Measurements from ENCODE around the gene AOPEP.

Gene AOPEP

GRCh38 chr9:95090023-95090791 lies 363.7 kb downstream of the AOPEP start:
- no peak for DNase-seq

DNA sequence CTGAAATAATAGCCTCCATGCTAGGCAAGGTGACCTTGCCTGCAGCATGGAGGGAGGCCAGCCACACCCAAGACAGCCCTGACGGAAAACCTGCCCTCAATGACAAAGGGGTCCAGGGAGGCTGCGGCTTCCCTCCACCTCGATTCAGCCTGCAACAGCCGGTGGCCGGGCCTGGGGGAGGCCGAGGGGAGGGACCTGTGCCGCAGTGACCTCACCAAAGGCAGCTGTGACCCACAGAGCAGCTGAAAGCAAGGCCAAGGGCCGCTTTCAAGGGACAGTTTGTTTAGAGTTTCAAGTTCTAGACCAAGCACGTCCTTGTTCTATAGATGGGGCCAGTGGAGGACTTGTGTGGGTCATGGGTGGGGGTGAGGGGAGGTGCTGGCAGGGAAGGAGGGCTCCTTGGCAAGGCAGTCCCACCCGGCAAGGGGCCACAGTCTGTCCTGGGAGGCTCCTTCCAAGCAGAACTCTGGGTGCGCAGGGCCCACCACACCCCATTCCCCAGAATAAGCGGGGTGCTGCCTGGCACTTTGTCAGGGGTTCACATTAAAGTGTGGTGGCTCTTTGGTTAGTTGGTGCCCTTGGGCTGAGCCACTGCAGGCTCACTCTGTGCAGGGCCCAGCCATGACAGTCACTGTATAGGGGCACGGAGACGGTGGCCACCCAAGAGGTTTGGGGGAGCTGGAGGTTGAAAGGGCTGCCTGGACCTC lies 364.5 kb downstream of the AOPEP start:
- DNase-seq, result no peak

DNA sequence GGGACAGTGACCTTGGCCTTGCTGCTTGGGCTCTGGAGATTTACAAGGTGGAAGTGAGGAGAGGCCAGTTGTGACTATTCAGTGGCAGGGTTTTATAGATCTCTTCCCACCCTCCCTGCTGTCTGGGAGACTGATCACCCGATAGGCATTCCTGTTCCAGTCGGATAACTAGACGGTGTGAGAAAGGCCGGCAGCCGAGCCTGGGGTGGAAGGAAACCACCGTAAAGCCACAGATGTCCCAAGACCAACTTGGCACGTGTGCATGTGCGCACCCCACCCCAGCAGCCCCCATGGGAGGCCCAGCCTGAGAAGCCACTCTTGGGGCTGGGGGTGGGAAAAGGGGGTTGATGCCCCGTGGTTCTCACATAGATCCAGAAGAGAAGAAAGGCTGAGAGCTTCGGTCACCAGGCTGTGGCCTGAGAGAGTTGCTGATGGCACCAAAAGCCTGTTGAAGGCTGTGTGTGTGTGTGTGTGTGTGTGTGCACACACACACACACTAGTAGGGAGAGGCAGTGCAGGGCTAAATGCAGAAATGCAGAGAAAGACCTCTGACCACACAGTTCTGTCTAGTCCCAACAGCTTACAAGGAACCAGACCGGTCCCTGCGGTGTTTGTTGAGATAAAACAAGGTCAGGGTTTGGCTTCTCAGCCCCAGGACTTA lies 365.2 kb downstream of the AOPEP start:
- DNase-seq, result peak in 1 of 3 donors; percentile 16

- peak in 2 of 3 donors; percentile 14 to 20 for DNase-seq
Observed at GRCh38 chr9:95092262-95093072, 366.0 kb downstream of the AOPEP start.

DNA sequence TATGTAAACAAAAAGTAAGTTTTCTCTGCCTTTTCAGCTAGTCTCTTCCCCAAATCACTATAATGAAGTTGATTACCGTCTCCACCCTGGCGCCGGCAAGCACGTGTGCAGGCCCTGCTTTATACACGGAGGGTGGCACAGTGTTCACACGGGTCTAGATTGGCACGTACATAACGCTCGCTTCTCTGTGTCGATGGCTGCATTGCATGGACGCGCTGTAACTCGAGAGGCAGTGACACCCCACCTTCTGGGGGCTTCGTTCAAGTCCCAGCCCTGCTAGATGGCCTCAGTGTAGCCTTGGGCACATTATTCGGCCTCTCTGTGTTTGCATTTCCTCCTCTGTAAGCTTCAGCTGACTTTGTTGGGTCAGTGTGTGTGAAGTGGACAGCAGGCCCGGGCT lies 367.1 kb downstream of the AOPEP start:
- no peak for DNase-seq

GRCh38 chr9:95094002-95094401 lies 367.5 kb downstream of the AOPEP start:
- no peak for DNase-seq

- DNase-seq, result no peak
Observed at GRCh38 chr9:95095641-95096355, 369.3 kb downstream of the AOPEP start.

- no peak for DNase-seq
Observed at GRCh38 chr9:95096381-95096780, 369.9 kb downstream of the AOPEP start.

GRCh38 chr9:95096807-95097206 lies 370.3 kb downstream of the AOPEP start:
- no peak for DNase-seq

DNA sequence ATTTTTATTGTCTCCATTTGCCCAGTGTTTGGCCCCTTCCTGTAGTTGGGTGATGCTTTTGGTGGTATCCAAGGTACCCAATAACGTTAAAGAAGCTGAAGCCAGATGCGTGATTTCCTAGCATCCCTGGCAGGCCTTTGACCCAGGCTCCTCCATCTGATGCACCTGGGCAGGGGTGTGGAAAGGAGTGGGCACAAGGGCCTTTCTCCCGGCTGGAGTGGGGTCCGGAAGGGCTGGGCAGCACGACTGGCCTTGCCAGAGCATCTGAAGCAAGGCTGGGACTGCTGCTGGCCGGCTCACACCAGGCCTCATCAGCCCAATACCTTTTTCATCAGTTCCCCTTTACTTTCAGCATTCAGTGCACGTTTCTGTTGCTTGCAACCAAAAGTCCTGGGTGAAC lies 370.8 kb downstream of the AOPEP start:
- DNase-seq, result no peak

- no peak for DNase-seq
Observed at GRCh38 chr9:95098391-95098921, 372.0 kb downstream of the AOPEP start.

DNA sequence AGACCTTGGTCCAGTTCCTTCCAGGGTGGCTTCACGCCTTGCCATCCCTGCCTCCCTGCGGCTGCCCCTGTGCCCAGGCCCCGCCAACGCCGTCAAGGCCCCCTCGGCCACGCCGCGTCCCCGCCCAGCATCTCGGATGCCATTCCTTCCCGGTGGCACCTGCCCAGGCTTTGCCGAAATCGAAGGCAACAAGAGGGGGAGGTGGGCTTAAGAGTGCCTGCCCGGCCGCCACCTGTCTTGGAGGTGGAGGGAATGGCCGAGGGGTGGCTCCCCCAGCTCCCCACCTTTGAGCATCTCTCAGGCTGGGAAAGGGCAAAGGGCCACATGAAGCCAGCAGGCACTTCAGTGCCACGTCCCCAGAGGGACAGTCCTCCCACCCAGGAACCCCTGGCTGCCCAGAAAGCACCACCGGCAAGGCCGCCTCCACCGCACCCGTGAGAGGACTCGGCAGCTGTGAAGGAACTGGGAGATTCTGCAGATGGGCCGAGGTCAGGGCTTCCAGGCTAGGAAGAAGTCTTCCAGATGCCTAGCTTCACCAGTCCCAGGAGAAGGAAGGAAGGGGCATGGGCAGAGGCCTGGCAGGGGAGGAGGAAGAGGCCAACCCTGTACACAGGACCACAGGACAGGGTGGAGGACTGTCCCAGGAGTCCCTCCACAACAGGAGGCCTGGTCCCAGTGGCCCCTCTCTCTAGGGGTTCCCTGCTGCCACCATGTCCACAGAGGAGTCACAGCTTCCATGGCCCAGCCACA lies 373.0 kb downstream of the AOPEP start:
- no peak for DNase-seq

DNA sequence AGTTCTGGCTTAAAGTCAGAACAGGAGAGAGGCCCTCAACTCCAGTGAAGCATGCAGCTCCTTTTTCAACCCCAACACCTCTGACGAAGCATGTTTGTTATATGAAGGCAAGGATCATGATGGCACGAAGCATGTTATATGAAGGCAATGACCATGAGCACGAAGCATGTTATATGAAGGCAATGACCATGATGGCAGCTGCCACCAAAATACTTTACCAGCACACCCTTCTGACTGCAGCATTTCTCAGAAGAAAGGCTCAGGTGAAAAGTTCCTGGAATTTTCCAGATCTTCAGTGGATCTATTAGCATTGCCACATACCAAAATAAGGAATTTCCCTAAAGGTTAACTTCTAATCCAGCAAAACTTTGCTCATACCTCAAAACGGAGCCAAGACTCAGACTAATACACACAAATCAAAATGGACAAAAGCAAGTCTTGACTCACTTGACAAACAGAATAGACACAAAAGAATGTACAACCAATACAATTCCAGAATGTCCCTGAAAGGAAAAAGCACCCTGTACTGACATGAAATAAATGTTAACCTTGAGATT lies 373.6 kb downstream of the AOPEP start:
- DNase-seq, result no peak

DNA sequence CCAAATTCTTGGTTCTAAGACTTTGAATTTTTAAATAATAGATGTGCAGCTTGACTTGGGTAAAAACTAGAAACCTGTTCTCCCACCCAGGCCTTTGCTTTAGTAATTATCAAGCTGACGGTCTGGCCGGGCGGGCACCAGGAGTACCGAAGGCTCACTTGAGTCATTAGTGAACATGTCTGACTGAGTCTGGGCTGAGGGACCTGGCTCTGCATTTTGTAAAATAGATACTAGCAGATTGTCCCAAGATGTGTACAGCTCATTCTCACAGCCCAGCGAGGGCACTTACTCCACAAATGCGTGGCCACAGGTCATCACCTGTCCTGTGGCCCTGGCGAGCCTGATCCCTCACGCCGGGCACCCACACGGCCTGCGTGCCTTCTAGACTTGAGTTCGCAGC lies 374.8 kb downstream of the AOPEP start:
- DNase-seq, result no peak

DNA sequence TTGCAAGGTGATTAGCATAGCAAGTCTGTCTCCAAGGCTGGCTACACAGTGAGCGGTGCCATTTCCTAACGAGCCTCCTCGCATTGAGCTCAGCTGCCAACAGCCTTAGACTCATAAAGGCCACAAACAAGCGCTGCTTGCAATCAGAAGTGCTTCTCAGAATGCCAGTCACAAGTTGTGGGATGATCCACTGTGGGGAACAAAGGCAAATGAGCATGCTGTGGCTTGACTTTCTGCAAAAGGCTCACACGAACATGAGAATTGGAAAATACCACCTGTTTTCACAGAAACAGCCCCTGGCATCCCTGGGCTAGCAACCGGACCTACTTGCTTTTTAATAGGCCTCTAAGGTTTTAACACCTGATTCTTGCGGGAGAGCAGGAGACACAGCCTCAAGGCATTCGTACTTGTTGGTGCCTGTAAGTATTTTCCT lies 375.5 kb downstream of the AOPEP start:
- no peak for DNase-seq

DNA sequence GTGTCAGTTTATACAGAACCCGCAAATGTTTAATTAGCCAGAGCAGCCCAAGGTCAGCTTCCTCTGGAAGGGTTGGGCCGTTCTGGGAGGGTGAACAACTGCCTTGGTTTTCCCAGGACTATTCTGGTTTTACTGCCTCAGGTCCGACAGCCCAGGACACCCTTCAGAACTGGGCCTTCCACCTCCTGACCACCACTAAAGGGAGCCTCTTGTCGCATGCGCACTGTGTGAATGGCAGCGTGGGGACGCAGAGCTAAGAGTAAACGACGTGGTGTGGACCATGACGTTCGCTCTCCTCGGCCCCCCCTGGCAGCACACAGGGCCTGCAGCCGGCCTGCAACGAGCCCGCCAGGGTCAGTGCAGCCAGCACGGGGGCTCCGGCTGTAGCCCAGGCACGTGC lies 376.1 kb downstream of the AOPEP start:
- no peak for DNase-seq

- DNase-seq, result no peak
Observed at GRCh38 chr9:95103281-95103771, 376.8 kb downstream of the AOPEP start.

DNA sequence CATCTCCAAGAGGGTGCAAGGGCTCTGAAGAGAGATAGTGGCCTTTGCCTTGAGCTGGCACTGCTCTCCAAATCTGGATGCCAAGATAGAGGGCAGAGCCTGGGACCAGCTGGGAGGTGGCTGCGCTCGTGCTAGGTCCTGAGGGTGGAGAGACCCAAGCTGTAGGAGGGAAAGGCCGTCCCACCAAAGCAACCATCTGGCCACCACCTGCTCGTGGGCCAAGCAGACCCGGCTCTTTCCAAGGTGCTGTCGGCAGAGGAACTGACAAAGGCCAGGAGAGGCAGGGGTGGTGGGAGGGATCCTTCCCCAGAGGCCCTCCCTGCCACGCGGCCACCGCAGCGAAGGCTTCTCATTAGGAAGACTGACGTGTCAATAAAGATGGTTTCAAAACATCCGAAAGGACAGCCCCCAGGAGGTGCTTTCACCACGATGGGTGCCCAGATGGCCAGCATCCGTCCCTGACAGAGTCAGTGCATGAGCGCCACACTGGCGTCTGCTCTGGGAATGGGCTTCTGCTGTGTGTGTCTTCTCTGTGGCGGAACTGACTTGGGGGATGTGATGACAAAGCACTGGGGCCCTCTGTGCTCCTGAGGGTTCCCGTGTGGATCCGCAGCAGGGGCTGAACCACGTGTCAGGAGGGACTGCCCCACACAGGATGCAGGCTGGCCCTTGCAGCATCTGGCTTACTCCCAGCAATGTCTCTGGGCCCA lies 377.5 kb downstream of the AOPEP start:
- DNase-seq, result no peak

DNA sequence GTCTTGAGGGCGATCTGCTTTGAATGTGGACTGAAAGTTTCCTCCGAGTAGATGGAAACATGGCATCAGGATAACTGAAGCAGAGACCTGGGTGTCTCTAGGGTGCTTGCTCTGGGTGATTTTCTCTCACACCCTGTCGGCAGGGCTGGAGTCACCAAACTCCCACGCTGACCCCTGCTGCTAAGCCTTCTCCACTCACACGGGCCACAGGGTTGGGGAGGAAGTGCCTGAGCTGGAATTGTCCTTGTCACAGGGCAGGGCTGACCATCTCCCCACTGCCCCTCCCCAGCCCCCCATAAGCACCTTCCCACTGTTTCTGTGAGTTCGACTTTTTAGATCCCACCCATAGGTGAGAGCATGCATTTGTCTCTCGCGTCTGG lies 378.1 kb downstream of the AOPEP start:
- DNase-seq, result no peak

- no peak for DNase-seq
Observed at GRCh38 chr9:95104980-95105379, 378.5 kb downstream of the AOPEP start.

Measured in suppressor macrophage treated with lipopolysaccharide for 1 hour (primary cell).